ENCODE results near the gene TMED9. TPM values are rescaled to one million over a fixed set of nuclear protein-coding genes. Genes with fewer than 3 reads are reported as not detected.
"Not testable (repeated sequence)": the region's sequence is repeated elsewhere in the genome, so short reads cannot be mapped to it uniquely, and the experiment has no call there.

The TMED9 gene
- polyA plus RNA-seq, 1 experiment: 391 TPM

DNA sequence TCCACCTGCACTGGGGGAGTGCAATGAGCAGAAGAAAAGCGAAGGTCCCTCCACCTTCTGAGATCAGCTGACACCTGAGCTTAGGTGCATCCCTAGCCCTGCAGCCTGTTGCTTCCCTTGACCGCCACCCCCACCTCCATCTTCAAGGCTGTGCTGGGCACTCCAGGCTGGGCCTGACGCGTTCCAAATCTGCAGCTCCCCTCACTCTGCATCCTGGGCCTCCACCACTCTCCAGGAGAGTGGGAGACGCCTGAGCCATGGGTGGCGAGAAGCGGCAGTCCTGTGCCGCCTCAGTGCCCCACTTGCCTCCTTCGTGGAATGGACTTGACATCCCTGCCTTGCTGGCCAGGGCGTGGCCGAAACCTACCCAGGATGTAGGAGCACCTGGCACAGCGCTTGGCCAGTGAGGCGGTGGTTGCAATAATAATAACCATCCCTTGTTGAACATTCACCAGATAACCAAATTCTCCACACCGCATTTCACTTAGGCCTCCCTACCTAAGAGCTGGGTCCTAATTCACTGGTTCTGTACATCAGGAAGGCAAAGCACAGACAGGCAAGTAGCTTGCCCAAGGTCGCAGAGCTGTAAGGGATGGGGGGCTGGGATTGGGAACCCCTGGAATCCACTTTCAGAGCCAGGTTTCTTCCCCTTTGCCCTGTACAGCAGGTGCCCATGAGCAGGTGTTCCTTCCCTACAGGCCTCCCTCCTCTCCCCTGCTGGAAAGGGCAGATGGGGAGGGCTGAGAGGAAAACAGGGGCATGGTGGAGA lies 19.6 kb downstream of the TMED9 start:
- Histone ChIP-seq H3K36me3 (ENCODE audit: control insufficient read depth, insufficient read depth, low read length) (peaks cover 12% of the 10 kb centered on the region), H3K4me3 (ENCODE audit: low read depth, low read length) (no peak overlapping the region), H3K27me3 (ENCODE audit: control insufficient read depth, insufficient read depth, low read length) (no peaks in the 10 kb centered on the region)
- TF ChIP-seq, protein P1, sequence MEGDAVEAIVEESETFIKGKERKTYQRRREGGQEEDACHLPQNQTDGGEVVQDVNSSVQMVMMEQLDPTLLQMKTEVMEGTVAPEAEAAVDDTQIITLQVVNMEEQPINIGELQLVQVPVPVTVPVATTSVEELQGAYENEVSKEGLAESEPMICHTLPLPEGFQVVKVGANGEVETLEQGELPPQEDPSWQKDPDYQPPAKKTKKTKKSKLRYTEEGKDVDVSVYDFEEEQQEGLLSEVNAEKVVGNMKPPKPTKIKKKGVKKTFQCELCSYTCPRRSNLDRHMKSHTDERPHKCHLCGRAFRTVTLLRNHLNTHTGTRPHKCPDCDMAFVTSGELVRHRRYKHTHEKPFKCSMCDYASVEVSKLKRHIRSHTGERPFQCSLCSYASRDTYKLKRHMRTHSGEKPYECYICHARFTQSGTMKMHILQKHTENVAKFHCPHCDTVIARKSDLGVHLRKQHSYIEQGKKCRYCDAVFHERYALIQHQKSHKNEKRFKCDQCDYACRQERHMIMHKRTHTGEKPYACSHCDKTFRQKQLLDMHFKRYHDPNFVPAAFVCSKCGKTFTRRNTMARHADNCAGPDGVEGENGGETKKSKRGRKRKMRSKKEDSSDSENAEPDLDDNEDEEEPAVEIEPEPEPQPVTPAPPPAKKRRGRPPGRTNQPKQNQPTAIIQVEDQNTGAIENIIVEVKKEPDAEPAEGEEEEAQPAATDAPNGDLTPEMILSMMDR (IDR thresholded peaks at IDR 0.05; ENCODE audit: insufficient read depth, low read depth, low read length): no peak
- ChIA-PET POLR2A (no interaction called here), CTCF (no interaction called here)
- DNase-seq (ENCODE audit: low read depth): no peak

GRCh38 chr5:177612215-177612673 lies 20.2 kb downstream of the TMED9 start:
- ChIA-PET CTCF (interaction anchor here (1.4 kb wide), 1 partner anchor 11 kb away, joined by 4 read pairs; no protein-coding TSS in a partner anchor), POLR2A (no interaction called here)
- DNase-seq (ENCODE audit: low read depth): no peak
- TF ChIP-seq, protein P1 (IDR thresholded peaks at IDR 0.05; ENCODE audit: insufficient read depth, low read depth, low read length): no peak
- Histone ChIP-seq H3K4me3 (ENCODE audit: low read depth, low read length) (no peak overlapping the region), H3K27me3 (ENCODE audit: control insufficient read depth, insufficient read depth, low read length) (no peaks in the 10 kb centered on the region), H3K36me3 (ENCODE audit: control insufficient read depth, insufficient read depth, low read length) (peaks cover 12% of the 10 kb centered on the region)

GRCh38 chr5:177620560-177620959 lies 28.6 kb downstream of the TMED9 start:
- ChIA-PET POLR2A (no interaction called here), CTCF (interaction anchor here (2.4 kb wide), 1 partner anchor 14 kb away, joined by 14 read pairs; no protein-coding TSS in a partner anchor)
- Histone ChIP-seq H3K36me3 (ENCODE audit: control insufficient read depth, insufficient read depth, low read length) (peaks cover 13% of the 10 kb centered on the region), H3K27me3 (ENCODE audit: control insufficient read depth, insufficient read depth, low read length) (no peaks in the 10 kb centered on the region), H3K4me3 (ENCODE audit: low read depth, low read length) (no peak overlapping the region)
- TF ChIP-seq, protein P1 (IDR thresholded peaks at IDR 0.05; ENCODE audit: insufficient read depth, low read depth, low read length): no peak
- no peak for DNase-seq (ENCODE audit: low read depth)

GRCh38 chr5:177624172-177624571 lies 32.2 kb downstream of the TMED9 start:
- H3K4me3 ChIP-seq (ENCODE audit: low read depth, low read length); CTCF ChIA-PET; DNase-seq (ENCODE audit: low read depth); POLR2A ChIA-PET; H3K36me3 ChIP-seq (ENCODE audit: control insufficient read depth, insufficient read depth, low read length); H3K27me3 ChIP-seq (ENCODE audit: control insufficient read depth, insufficient read depth, low read length): not testable (repeated sequence)

- H3K4me3 ChIP-seq (ENCODE audit: low read depth, low read length); H3K27me3 ChIP-seq (ENCODE audit: control insufficient read depth, insufficient read depth, low read length); H3K36me3 ChIP-seq (ENCODE audit: control insufficient read depth, insufficient read depth, low read length): not testable (repeated sequence)
- peak; percentile 25 for DNase-seq (ENCODE audit: low read depth)
- ChIA-PET CTCF (interaction anchor here (0.6 to 1.1 kb wide), 2 partner anchors 23 to 29 kb away, joined by 3 to 4 read pairs; no protein-coding TSS in a partner anchor), POLR2A (interaction anchor here (0.7 kb wide), 2 partner anchors 21 to 132 kb away, joined by 3 read pairs; no protein-coding TSS in a partner anchor)
These were observed 38.2 kb downstream of the TMED9 start for GRCh38 chr5:177630186-177630585.

DNA sequence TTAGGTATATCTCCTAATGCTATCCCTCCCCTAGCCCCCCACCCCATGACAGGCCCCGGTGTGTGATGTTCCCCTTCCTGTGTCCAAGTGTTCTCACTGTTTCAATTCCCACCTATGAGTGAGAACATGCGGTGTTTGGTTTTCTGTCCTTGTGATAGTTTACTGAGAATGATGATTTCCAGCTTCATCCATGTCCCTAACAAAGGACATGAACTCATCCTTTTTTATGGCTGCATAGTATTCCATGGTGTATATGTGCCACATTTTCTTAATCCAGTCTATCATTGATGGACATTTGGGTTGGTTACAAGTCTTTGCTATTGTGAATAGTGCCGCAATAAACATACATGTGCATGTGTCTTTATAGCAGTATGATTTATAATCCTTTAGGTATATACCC lies 42.9 kb downstream of the TMED9 start:
- DNase-seq (ENCODE audit: low read depth); H3K27me3 ChIP-seq (ENCODE audit: control insufficient read depth, insufficient read depth, low read length); CTCF ChIA-PET; POLR2A ChIA-PET; H3K4me3 ChIP-seq (ENCODE audit: low read depth, low read length); H3K36me3 ChIP-seq (ENCODE audit: control insufficient read depth, insufficient read depth, low read length): not testable (repeated sequence)

DNA sequence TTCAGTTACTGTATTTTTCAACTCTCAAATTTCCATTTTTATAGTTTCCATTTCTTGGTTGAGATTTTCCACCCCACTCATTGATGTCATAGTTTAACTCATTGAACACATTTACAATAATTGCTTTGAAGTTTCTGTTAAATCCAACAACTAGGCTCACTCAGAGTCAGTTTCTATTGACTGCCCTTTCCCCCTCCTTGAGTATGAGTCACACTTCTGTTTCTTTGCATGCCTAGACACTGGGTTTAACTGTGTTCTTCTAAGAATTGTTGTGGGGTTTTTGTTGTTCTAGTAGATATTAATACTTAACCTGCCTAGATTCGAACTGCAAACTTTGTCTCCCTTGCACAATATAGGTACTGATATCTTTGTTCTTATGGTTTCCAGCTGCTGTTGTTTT lies 53.5 kb downstream of the TMED9 start:
- POLR2A ChIA-PET; CTCF ChIA-PET; H3K27me3 ChIP-seq (ENCODE audit: control insufficient read depth, insufficient read depth, low read length); DNase-seq (ENCODE audit: low read depth); H3K36me3 ChIP-seq (ENCODE audit: control insufficient read depth, insufficient read depth, low read length); H3K4me3 ChIP-seq (ENCODE audit: low read depth, low read length): not testable (repeated sequence)

Other genes starting within 250 kb of the TMED9 start
- gene LMAN2, start 240.5 kb upstream of the TMED9 start, polyA plus RNA-seq (2011; rRNA removed): 228 and 248 TPM in 2 replicates
- gene RGS14, start 234.3 kb upstream of the TMED9 start, polyA plus RNA-seq (2011; rRNA removed): 4.1 and 6.0 TPM in 2 replicates
- not detected in 2 replicates for gene SLC34A1, start 207.8 kb upstream of the TMED9 start, polyA plus RNA-seq (2011; rRNA removed)
- not detected in 2 replicates for gene PFN3, start 191.5 kb upstream of the TMED9 start, polyA plus RNA-seq (2011; rRNA removed)
- 0.67 and 0.69 TPM in 2 replicates for gene F12, start 182.6 kb upstream of the TMED9 start, polyA plus RNA-seq (2011; rRNA removed)
- 24.0 and 37.7 TPM in 2 replicates for gene GRK6, start 165.5 kb upstream of the TMED9 start, polyA plus RNA-seq (2011; rRNA removed)
- gene PRR7, start 145.4 kb upstream of the TMED9 start, polyA plus RNA-seq (2011; rRNA removed): 1.6 TPM in 2 replicates
- gene DBN1, start 118.6 kb upstream of the TMED9 start, polyA plus RNA-seq (2011; rRNA removed): 103 and 176 TPM in 2 replicates
- gene PDLIM7, start 94.6 kb upstream of the TMED9 start, polyA plus RNA-seq (2011; rRNA removed): 344 and 624 TPM in 2 replicates
- 0.92 and 1.2 TPM in 2 replicates for gene DOK3, start 82.4 kb upstream of the TMED9 start, polyA plus RNA-seq (2011; rRNA removed)
- 93.3 and 144 TPM in 2 replicates for gene DDX41, start 75.2 kb upstream of the TMED9 start, polyA plus RNA-seq (2011; rRNA removed)
- 23.1 and 31.9 TPM in 2 replicates for gene FAM193B, start 37.6 kb upstream of the TMED9 start, polyA plus RNA-seq (2011; rRNA removed)
- gene B4GALT7, start 7.9 kb downstream of the TMED9 start, polyA plus RNA-seq (2011; rRNA removed): 23.2 and 39.5 TPM in 2 replicates
- not detected in 2 replicates for gene FAM153A, start 190.7 kb downstream of the TMED9 start, polyA plus RNA-seq (2011; rRNA removed)